Measurements from ENCODE around the gene LTBP1.

DNA sequence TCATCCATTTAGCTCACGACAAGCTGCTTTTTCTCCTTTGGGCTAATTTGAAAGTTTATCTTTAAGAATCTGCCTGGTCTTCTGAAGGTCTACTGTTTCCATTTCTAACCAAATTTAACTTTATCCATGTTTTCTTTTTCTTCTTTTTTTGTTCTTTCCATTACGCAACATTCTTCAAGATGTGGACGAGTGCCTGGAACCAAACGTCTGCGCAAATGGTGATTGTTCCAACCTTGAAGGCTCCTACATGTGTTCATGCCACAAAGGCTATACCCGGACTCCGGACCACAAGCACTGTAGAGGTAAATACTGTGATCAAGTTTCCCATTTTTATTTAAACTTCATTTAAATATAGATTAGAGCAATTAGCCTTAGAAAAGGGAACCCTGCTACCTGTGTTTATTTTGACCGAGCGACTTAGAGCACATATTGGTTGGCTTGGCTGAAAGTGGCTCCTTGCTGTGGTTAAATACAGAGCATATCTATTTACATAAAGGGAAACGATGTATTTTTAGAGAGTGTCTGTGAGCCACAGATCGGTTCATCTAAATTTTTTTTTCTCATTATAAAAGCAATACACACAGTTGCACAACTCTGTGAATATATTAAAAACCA is 346.3 kb downstream of the LTBP1 start:
- no peak for TF ChIP-seq POLR2AphosphoS5 (IDR thresholded peaks at IDR 0.05)
- TF ChIP-seq, protein P1, sequence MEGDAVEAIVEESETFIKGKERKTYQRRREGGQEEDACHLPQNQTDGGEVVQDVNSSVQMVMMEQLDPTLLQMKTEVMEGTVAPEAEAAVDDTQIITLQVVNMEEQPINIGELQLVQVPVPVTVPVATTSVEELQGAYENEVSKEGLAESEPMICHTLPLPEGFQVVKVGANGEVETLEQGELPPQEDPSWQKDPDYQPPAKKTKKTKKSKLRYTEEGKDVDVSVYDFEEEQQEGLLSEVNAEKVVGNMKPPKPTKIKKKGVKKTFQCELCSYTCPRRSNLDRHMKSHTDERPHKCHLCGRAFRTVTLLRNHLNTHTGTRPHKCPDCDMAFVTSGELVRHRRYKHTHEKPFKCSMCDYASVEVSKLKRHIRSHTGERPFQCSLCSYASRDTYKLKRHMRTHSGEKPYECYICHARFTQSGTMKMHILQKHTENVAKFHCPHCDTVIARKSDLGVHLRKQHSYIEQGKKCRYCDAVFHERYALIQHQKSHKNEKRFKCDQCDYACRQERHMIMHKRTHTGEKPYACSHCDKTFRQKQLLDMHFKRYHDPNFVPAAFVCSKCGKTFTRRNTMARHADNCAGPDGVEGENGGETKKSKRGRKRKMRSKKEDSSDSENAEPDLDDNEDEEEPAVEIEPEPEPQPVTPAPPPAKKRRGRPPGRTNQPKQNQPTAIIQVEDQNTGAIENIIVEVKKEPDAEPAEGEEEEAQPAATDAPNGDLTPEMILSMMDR (IDR thresholded peaks at IDR 0.05), result no peak

Data from suprapubic skin (tissue), 3 donors.